Measurements from ENCODE around the gene DPM3. TPM values are rescaled to one million over a fixed set of nuclear protein-coding genes. Genes with fewer than 3 reads are reported as not detected.

DPM3 gene
- total RNA-seq, 1 donor from 2014 or later, result 28.6 TPM

DNA sequence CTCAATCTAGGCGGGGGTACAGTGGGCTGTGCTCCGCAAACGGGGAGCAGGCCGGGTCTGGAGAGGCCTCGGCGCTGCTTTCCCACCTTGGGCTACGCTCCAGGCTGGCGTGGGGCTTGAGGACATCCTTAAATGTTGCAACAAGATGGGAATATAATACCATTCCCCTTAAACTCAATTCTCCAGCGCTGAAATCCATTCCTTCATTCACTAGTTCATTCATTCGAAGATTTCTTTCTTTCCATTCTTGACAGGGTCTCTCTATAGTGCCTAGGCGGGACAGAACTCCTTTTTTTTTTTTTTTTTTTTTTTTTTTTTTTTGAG lies 261 bp upstream of the DPM3 start:
- TF ChIP-seq, protein P1, sequence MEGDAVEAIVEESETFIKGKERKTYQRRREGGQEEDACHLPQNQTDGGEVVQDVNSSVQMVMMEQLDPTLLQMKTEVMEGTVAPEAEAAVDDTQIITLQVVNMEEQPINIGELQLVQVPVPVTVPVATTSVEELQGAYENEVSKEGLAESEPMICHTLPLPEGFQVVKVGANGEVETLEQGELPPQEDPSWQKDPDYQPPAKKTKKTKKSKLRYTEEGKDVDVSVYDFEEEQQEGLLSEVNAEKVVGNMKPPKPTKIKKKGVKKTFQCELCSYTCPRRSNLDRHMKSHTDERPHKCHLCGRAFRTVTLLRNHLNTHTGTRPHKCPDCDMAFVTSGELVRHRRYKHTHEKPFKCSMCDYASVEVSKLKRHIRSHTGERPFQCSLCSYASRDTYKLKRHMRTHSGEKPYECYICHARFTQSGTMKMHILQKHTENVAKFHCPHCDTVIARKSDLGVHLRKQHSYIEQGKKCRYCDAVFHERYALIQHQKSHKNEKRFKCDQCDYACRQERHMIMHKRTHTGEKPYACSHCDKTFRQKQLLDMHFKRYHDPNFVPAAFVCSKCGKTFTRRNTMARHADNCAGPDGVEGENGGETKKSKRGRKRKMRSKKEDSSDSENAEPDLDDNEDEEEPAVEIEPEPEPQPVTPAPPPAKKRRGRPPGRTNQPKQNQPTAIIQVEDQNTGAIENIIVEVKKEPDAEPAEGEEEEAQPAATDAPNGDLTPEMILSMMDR (conservative IDR thresholded peaks at IDR 0.05; ENCODE audit: low read depth, low read length), result no peak
- H3K4me3 ChIP-seq (ENCODE audit: low read depth, low read length), result peak overlapping the region; percentile 91
- DNase-seq (ENCODE audit: low read depth), result no peak

DNA sequence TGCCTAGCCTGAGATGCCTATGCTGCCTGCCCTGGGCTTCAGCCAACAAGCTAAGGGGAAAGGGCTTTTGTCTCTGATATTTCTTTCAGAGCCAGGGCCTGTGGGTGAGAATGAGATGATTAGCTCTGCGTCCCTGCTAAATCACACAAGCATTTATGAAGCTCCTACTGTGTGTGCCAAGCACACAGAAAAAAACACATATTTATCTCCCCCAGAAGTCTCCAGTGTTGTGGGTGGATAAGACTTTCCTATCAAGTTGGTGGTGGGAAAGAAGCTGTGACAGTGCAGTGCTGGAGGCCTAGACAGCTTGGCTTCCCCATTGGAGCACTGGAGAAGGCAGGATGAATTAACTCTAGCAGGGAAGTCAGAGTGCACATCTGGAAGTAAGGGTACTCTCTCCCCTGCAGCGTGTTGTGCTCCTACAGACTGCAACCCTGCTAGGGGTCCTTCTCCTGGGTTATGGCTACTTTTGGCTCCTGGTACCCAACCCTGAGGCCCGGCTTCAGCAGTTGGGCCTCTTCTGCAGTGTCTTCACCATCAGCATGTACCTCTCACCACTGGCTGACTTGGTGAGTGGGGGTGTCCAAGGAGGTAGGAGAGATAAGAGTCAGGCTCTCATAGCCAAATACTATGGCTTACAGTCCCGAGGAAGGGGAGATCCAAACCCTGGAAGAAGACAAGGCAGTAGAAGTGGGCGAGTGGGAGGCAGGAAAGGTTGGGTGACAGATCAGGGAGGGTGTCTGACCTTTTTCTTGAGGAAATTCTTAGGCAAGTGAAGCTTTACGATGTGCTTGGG lies 3.0 kb downstream of the DPM3 start:
- peak overlapping the region; percentile 87 for H3K4me3 ChIP-seq (ENCODE audit: low read depth, low read length)
- TF ChIP-seq, protein P1 (conservative IDR thresholded peaks at IDR 0.05; ENCODE audit: low read depth, low read length), result no peak
- no peak for DNase-seq (ENCODE audit: low read depth)

DNA sequence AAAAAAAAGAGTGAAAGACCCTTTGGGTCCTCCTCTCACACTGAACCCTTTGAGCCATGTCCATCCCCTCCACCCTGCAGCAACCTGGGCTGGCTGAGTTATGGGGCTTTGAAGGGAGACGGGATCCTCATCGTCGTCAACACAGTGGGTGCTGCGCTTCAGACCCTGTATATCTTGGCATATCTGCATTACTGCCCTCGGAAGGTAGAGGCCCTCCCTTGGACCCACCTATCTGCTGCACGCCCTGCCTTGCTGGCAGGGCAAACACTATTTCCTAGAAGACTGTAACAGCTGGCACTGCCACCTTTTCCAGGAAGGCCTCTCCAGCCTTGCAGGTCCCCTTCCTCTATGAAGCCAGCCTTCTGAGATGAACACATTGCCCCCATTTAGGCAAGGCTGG lies 3.6 kb downstream of the DPM3 start:
- H3K4me3 ChIP-seq (ENCODE audit: low read depth, low read length), result peak overlapping the region; percentile 87
- no peak for DNase-seq (ENCODE audit: low read depth)
- TF ChIP-seq, protein P1 (conservative IDR thresholded peaks at IDR 0.05; ENCODE audit: low read depth, low read length), result no peak

DNA sequence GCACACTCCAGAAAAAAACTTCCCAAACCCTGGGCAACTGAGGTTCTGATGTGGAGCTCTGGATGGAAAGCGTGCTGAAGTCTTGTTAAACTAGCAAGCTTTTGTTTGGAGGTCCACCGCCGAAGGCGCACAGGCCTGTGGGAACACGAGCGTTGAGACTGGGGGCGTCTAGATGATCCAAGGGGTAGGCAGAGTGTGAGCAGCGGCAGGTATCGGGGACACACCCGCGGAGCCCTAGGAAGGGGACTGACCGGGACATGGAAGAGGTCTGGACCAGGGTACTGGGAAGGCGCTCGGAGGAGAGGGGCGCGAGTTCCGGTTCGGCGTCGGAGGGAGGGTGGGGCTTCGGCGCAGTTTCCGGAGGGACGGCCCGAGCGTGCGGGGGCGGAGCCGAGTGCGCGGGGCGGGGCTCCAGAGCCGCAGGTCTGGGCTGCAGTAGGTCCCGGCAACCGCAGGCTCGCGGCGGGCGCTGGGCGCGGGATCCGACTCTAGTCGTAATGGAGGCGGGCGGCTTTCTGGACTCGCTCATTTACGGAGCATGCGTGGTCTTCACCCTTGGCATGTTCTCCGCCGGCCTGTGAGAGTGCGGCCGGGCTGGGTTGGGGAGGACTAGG lies 4.8 kb downstream of the DPM3 start, which contains the start of gene SLC50A1:
TSS of gene SLC50A1 (plus strand) at position 438 of the 614 bp plus-strand sequence. CDS start at position 498, 60 bp downstream.
- TF ChIP-seq, protein P1 (conservative IDR thresholded peaks at IDR 0.05; ENCODE audit: low read depth, low read length), result peak; percentile 10
- peak within 1 kb of the TSS; percentile 87 for H3K4me3 ChIP-seq (ENCODE audit: low read depth, low read length)
- DNase-seq (ENCODE audit: low read depth), result no peak

DNA sequence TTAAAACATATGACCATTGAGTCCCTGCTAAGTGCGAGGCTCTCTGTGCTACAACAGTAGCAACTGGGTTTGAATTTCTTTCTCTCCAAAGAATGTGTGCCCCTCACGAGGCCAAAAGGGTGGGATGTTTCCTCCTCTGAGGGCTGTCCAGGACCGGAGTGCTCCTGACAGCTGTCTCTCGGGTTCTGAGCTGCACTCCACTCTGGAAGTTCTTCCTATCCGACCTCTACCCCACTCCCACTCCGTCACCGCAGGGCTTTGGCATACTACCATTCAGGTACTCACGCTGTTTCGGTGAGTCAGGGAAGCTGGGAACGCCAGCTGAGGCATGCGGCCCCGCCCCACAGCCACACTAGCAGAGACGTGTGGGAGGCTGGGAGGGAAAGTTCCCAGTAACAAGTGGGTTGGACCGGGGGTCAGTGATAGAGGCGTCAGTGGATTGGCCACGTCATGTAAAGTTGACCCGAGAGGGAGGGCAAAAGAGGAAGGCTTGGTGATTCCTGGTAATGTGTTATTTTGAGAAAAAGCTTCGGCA lies 5.4 kb downstream of the DPM3 start:
- DNase-seq (ENCODE audit: low read depth), result peak; percentile 87
- TF ChIP-seq, protein P1 (conservative IDR thresholded peaks at IDR 0.05; ENCODE audit: low read depth, low read length), result no peak
- H3K4me3 ChIP-seq (ENCODE audit: low read depth, low read length), result peak overlapping the region; percentile 87

DNA sequence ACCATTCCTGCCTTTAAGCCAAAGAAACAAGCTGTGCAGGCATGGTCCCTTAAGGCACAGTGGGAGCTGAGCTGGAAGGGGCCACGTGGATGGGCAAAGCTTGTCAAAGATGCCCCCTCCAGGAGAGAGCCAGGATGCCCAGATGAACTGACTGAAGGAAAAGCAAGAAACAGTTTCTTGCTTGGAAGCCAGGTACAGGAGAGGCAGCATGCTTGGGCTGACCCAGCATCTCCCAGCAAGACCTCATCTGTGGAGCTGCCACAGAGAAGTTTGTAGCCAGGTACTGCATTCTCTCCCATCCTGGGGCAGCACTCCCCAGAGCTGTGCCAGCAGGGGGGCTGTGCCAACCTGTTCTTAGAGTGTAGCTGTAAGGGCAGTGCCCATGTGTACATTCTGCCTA lies 6.0 kb downstream of the DPM3 start:
- DNase-seq (ENCODE audit: low read depth), result no peak
- peak overlapping the region; percentile 87 for H3K4me3 ChIP-seq (ENCODE audit: low read depth, low read length)
- TF ChIP-seq, protein P1 (conservative IDR thresholded peaks at IDR 0.05; ENCODE audit: low read depth, low read length), result no peak

Data from epithelial cell of proximal tubule (primary cell).